ENCODE results near the gene SDK2.

DNA sequence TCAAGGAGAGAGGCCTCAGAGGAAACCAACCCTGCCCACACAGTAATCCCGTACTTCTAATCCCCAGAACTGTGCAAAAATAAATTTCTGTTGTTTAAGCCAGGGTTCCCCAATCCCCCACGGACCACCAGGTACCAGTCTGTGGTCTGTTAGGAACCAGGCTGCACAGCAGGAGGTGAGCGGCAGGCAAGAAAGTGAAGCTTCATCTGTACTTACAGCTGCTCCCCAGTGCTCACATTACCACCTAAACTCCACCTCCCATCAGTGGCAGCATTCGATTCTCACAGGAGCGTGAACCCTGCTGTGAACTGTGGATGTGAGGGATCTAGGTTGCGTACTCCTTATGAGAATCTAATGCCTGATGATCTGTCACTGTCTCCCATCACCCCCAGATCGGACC, 231.3 kb downstream of the SDK2 start:
- TF ChIP-seq EZH2 (IDR thresholded peaks at IDR 0.05; ENCODE audit: borderline replicate concordance) (no peak), EZH2phosphoT487 (IDR thresholded peaks at IDR 0.05; ENCODE audit: low read depth, severe bottlenecking, unreplicated experiment) (no peak)
- TF ChIP-seq, protein P1, sequence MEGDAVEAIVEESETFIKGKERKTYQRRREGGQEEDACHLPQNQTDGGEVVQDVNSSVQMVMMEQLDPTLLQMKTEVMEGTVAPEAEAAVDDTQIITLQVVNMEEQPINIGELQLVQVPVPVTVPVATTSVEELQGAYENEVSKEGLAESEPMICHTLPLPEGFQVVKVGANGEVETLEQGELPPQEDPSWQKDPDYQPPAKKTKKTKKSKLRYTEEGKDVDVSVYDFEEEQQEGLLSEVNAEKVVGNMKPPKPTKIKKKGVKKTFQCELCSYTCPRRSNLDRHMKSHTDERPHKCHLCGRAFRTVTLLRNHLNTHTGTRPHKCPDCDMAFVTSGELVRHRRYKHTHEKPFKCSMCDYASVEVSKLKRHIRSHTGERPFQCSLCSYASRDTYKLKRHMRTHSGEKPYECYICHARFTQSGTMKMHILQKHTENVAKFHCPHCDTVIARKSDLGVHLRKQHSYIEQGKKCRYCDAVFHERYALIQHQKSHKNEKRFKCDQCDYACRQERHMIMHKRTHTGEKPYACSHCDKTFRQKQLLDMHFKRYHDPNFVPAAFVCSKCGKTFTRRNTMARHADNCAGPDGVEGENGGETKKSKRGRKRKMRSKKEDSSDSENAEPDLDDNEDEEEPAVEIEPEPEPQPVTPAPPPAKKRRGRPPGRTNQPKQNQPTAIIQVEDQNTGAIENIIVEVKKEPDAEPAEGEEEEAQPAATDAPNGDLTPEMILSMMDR (IDR thresholded peaks at IDR 0.05; ENCODE audit: poor library complexity): no peak

Data from hepatocyte (in vitro differentiated cells).